HEK293 (cell line): ENCODE results near the gene SH3BP5L.

Experiments
- KLF1 ChIP-seq: fragments of 450-650 bp; formaldehyde crosslinking; IDR thresholded peaks from 2 replicates; pipeline ENCODE4 v1.5.1; 2016; ENCODE audit warnings: missing biosample characterization, missing genetic modification characterization
- TCF7L2 ChIP-seq: IDR thresholded peaks from 2 replicates; pipeline ENCODE4 v1.6.1; 2011; ENCODE audit warnings: low read depth, mild to moderate bottlenecking, inconsistent platforms, low read length, moderate library complexity, borderline replicate concordance
- ZBTB7A ChIP-seq: fragments of 450-650 bp; formaldehyde crosslinking; IDR thresholded peaks from 2 replicates; pipeline ENCODE4 v1.5.1; 2016; ENCODE audit warnings: low read depth, missing biosample characterization, missing genetic modification characterization
- ZNF133 ChIP-seq: fragments of 450-650 bp; formaldehyde crosslinking; IDR thresholded peaks from 2 replicates; pipeline ENCODE4 v1.5.1; 2016; ENCODE audit warnings: missing biosample characterization, missing genetic modification characterization
- ZNF169 ChIP-seq: fragments of 450-650 bp; formaldehyde crosslinking; IDR thresholded peaks from 2 replicates; pipeline ENCODE4 v1.5.1; 2016; ENCODE audit warnings: missing biosample characterization, missing genetic modification characterization
- ZNF24 ChIP-seq: fragments of 450-650 bp; formaldehyde crosslinking; IDR thresholded peaks from 2 replicates; pipeline ENCODE4 v1.5.1; 2016; ENCODE audit warnings: missing biosample characterization, missing genetic modification characterization
- ZNF558 ChIP-seq: fragments of 450-650 bp; formaldehyde crosslinking; IDR thresholded peaks from 2 replicates; pipeline ENCODE4 v1.5.1; 2016; ENCODE audit warnings: missing biosample characterization, missing genetic modification characterization
- ZNF571 ChIP-seq: fragments of 450-650 bp; formaldehyde crosslinking; IDR thresholded peaks from 2 replicates; pipeline ENCODE4 v1.5.0; 2017; ENCODE audit warnings: missing biosample characterization, missing genetic modification characterization
- ZNF747 ChIP-seq: fragments of 450-650 bp; formaldehyde crosslinking; IDR thresholded peaks from 2 replicates; pipeline ENCODE4 v1.5.1; 2016; ENCODE audit warnings: missing biosample characterization, missing genetic modification characterization
- TF ChIP-seq, protein P1 (sequence below): fragments of 450-650 bp; formaldehyde crosslinking; IDR thresholded peaks from 2 replicates; pipeline ENCODE4 v1.5.1; 2016; ENCODE audit warnings: missing biosample characterization, missing genetic modification characterization
- TF ChIP-seq, protein P2 (sequence below): fragments of 450-650 bp; formaldehyde crosslinking; IDR thresholded peaks from 2 replicates; pipeline ENCODE4 v1.5.1; 2016; ENCODE audit warnings: missing biosample characterization, missing genetic modification characterization

DNA sequence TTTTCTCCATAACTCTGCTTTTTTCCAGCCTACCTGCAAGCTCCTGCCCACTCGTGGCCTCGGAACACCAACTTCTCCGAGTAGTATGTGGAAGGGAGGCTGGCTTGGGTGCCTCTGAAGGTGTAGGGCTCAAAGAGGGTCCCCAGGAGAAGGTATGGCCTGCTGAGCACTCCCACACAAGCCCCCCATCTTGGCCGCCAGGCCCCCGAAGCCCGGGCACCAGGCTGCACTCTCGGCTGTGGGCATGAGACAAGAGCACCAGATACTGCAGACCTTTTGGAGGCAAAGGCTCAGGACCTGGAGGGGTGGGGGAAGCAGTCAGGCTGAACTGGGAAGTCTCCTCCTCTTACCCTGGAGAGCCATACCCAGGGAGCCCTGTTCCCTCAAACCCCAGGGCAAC, 31.5 kb upstream of the SH3BP5L start:
- TF ChIP-seq, protein P1, sequence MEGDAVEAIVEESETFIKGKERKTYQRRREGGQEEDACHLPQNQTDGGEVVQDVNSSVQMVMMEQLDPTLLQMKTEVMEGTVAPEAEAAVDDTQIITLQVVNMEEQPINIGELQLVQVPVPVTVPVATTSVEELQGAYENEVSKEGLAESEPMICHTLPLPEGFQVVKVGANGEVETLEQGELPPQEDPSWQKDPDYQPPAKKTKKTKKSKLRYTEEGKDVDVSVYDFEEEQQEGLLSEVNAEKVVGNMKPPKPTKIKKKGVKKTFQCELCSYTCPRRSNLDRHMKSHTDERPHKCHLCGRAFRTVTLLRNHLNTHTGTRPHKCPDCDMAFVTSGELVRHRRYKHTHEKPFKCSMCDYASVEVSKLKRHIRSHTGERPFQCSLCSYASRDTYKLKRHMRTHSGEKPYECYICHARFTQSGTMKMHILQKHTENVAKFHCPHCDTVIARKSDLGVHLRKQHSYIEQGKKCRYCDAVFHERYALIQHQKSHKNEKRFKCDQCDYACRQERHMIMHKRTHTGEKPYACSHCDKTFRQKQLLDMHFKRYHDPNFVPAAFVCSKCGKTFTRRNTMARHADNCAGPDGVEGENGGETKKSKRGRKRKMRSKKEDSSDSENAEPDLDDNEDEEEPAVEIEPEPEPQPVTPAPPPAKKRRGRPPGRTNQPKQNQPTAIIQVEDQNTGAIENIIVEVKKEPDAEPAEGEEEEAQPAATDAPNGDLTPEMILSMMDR = no peak
- TF ChIP-seq ZNF24 = no peak
- no peak for TF ChIP-seq ZBTB7A
- TF ChIP-seq ZNF747 (tag by site-specific recombination) = no peak
- no peak for TF ChIP-seq ZNF133
- no peak for TF ChIP-seq KLF1
- TF ChIP-seq ZNF571 (tag by site-specific recombination) = no peak
- TF ChIP-seq TCF7L2 = no peak
- TF ChIP-seq ZNF558 (tag by site-specific recombination) = no peak
- no peak for TF ChIP-seq ZNF169 (tag by site-specific recombination)
- TF ChIP-seq, protein P2, sequence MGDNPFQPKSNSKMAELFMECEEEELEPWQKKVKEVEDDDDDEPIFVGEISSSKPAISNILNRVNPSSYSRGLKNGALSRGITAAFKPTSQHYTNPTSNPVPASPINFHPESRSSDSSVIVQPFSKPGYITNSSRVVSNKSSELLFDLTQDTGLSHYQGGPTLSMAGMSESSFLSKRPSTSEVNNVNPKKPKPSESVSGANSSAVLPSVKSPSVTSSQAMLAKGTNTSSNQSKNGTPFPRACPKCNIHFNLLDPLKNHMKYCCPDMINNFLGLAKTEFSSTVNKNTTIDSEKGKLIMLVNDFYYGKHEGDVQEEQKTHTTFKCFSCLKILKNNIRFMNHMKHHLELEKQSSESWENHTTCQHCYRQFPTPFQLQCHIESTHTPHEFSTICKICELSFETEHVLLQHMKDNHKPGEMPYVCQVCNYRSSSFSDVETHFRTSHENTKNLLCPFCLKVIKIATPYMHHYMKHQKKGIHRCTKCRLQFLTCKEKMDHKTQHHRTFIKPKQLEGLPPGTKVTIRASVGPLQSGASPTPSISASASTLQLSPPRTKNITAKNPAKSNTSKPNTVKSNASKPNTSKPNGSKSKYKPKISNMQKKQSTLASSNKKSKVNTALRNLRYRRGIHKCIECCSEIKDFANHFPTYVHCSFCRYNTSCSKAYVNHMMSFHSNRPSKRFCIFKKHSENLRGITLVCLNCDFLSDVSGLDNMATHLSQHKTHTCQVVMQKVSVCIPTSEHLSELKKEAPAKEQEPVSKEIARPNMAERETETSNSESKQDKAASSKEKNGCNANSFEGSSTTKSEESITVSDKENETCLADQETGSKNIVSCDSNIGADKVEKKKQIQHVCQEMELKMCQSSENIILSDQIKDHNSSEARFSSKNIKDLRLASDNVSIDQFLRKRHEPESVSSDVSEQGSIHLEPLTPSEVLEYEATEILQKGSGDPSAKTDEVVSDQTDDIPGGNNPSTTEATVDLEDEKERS (tag by site-specific recombination) = no peak
